Liver (tissue), 9 donors: ENCODE results near the gene TRAF7. TPM values are rescaled to one million over a fixed set of nuclear protein-coding genes. Genes with fewer than 3 reads are reported as not detected.
A peak's percentile ranks its signal among the peaks of the same experiment; 100 is the strongest.

ENCODE experiments used
- DNase-seq: peaks from one replicate; pipeline ENCODE4 v3.0.0-alpha.2; 2017; ENCODE audit warnings: low spot score
- H3K27ac ChIP-seq, 2 donors: one replicate each; pipeline ENCODE4 v1.7.0; 2013; ENCODE audit warnings: inconsistent platforms in 2 of 2, low read length in 2 of 2, control low read depth in 1 of 2, low read depth in 1 of 2, mild to moderate bottlenecking in 1 of 2
- H3K27me3 ChIP-seq, 4 donors: one replicate each; pipeline versions ENCODE4 v1.6.1 to v1.7.0; 2013; ENCODE audit warnings: low read length in 3 of 4, inconsistent platforms in 1 of 4, mild to moderate bottlenecking in 1 of 4, moderate library complexity in 1 of 4; ENCODE audit not compliant: control insufficient read depth in 4 of 4, insufficient read depth in 4 of 4
- H3K36me3 ChIP-seq, 4 donors: one replicate each; pipeline versions ENCODE4 v1.6.1 to v1.7.0; 2013; ENCODE audit warnings: low read length in 3 of 4, mild to moderate bottlenecking in 3 of 4, low read depth in 1 of 4, moderate library complexity in 1 of 4; ENCODE audit not compliant: control insufficient read depth in 4 of 4, insufficient read depth in 3 of 4
- H3K4me1 ChIP-seq, 4 donors: one replicate each; pipeline versions ENCODE4 v1.6.1 to v1.7.0; 2013; ENCODE audit warnings: low read length in 3 of 4, mild to moderate bottlenecking in 3 of 4, moderate library complexity in 1 of 4; ENCODE audit not compliant: control insufficient read depth in 4 of 4, insufficient read depth in 4 of 4
- H3K4me3 ChIP-seq, 3 donors: one replicate each; pipeline versions ENCODE4 v1.6.1 to v1.7.0; 2013; ENCODE audit warnings: low read length in 3 of 3, control low read depth in 1 of 3, low read depth in 1 of 3, mild to moderate bottlenecking in 1 of 3
- H3K9ac ChIP-seq, 2 donors: one replicate each; pipeline ENCODE4 v1.7.0; 2013; ENCODE audit warnings: low read length in 2 of 2, mild to moderate bottlenecking in 2 of 2, moderate library complexity in 2 of 2, control low read depth in 1 of 2, low read depth in 1 of 2
- H3K9me3 ChIP-seq, 4 donors: one replicate each; pipeline versions ENCODE4 v1.6.1 to v1.7.0; 2013; ENCODE audit warnings: low read length in 3 of 4; ENCODE audit not compliant: control insufficient read depth in 4 of 4
- ATF3 ChIP-seq: IDR thresholded peaks from 2 replicates; pipeline ENCODE4 v1.6.1; 2016; ENCODE audit warnings: antibody characterized with exemption
- CTCF ChIP-seq: fragments of 150-350 bp; IDR thresholded peaks from 2 replicates; pipeline ENCODE4 v1.5.1; 2017; ENCODE audit warnings: improper control_type of control experiment, low read depth, low read length; ENCODE audit not compliant: missing input control
- EGR1 ChIP-seq, 2 donors: IDR thresholded peaks; 2 replicates each; pipeline ENCODE4 v1.6.1; 2016 to 2018; ENCODE audit warnings: antibody characterized with exemption in 2 of 2, low read depth in 2 of 2
- FOXA1 ChIP-seq: IDR thresholded peaks from 2 replicates; pipeline ENCODE4 v1.6.1; 2016; ENCODE audit warnings: antibody characterized with exemption
- FOXA2 ChIP-seq: IDR thresholded peaks from 2 replicates; pipeline ENCODE4 v1.6.1; 2016; ENCODE audit warnings: antibody characterized with exemption
- GABPA ChIP-seq, 2 donors: IDR thresholded peaks in 1 of 2; conservative IDR thresholded peaks in 1 of 2; 2 replicates each; pipeline ENCODE4 v1.6.1; 2016; ENCODE audit warnings: antibody characterized with exemption in 2 of 2, mild to moderate bottlenecking in 1 of 2, moderate library complexity in 1 of 2
- HNF4A ChIP-seq, 2 donors: conservative IDR thresholded peaks; 2 replicates each; pipeline ENCODE4 v1.6.1; 2016; ENCODE audit warnings: antibody characterized with exemption in 2 of 2, mild to moderate bottlenecking in 2 of 2
- HNF4G ChIP-seq: IDR thresholded peaks from 2 replicates; pipeline ENCODE4 v1.6.1; 2016; ENCODE audit warnings: antibody characterized with exemption
- JUND ChIP-seq, 2 donors: IDR thresholded peaks; 2 replicates each; pipeline ENCODE4 v1.6.1; 2016; ENCODE audit warnings: antibody characterized with exemption in 2 of 2
- MAX ChIP-seq: IDR thresholded peaks from 2 replicates; pipeline ENCODE4 v1.6.1; 2016; ENCODE audit warnings: antibody characterized with exemption
- NR2F2 ChIP-seq: IDR thresholded peaks from 2 replicates; pipeline ENCODE4 v1.6.1; 2016; ENCODE audit warnings: antibody characterized with exemption
- RAD21 ChIP-seq, 2 donors: IDR thresholded peaks; 2 replicates each; pipeline ENCODE4 v1.6.1; 2016; ENCODE audit warnings: antibody characterized with exemption in 2 of 2, mild to moderate bottlenecking in 2 of 2
- RXRA ChIP-seq, 2 donors: IDR thresholded peaks; 2 replicates each; pipeline ENCODE4 v1.6.1; 2017 to 2018; ENCODE audit warnings: antibody characterized with exemption in 2 of 2, mild to moderate bottlenecking in 1 of 2
- SP1 ChIP-seq: IDR thresholded peaks from 2 replicates; pipeline ENCODE4 v1.6.1; 2018; ENCODE audit warnings: antibody characterized with exemption, mild to moderate bottlenecking
- TAF1 ChIP-seq: conservative IDR thresholded peaks from 2 replicates; pipeline ENCODE4 v1.6.1; 2016; ENCODE audit warnings: antibody characterized with exemption, mild to moderate bottlenecking
- YY1 ChIP-seq: IDR thresholded peaks from 2 replicates; pipeline ENCODE4 v1.6.1; 2016; ENCODE audit warnings: antibody characterized with exemption, mild to moderate bottlenecking
- WGBS: extraction: QIAGEN DNeasy Blood & Tissue Kit; methylation state at CpG from one replicate; pipeline ENCODE4 v1.1.7; 2013; 5-methylcytosine and 5-hydroxymethylcytosine counted together
- polyA plus RNA-seq, 2 donors: library from polyadenylated mRNA; stranded (reverse) in 1 of 2; unstranded in 1 of 2; fragments of 200-250 nt in 1 of 2; fragments of >200 nt in 1 of 2; fragmentation: Nextera tagmentation in 1 of 2; extraction: Ambion mirVana in 1 of 2; gene quantifications; one replicate each; pipeline versions ENCODE4 v1.2.1 to v1.2.3, GENCODE V29; 2013 to 2015
- total RNA-seq, 2 donors: library from RNA; depleted of rRNA; stranded (reverse); fragments of >200 nt; gene quantifications; one replicate each; pipeline ENCODE4 v1.2.3, GENCODE V29; 2014
- donor health status: healthy.
- donor health status: healthy.
- donor health status: healthy.
- donor health status: healthy.
- donor health status: healthy.

TRAF7 gene
- total and polyA plus RNA-seq, 4 donors, result 14.7 to 36.6 (median 34.0) TPM

GRCh38 chr16:2205104-2205966 lies 49.8 kb downstream of the TRAF7 start, which contains the start of gene MLST8:
Gene MLST8, plus strand, starts transcription at chr16:2205454. Its CDS starts 632 bp downstream, at chr16:2206086.
- H3K4me3 ChIP-seq, result peak within 1 kb of the TSS; percentile 50 to 85 (median 76)
- DNase-seq, result peak; percentile 93
- H3K9ac ChIP-seq, result peak within 1 kb of the TSS; percentile 12 to 74
- H3K36me3 ChIP-seq, result peaks cover 0 to 21% (median 6%) of the 10 kb centered on the region in 4 donors
- under 1% methylated on average over 93 of the region's 93 CpGs for WGBS
- peaks cover 4 to 19% (median 10%) of the 10 kb centered on the region in 4 donors for H3K4me1 ChIP-seq
- TF ChIP-seq RAD21 (IDR thresholded peaks at IDR 0.05) (no peak), NR2F2 (peak; percentile 52), YY1 (peak; percentile 84), SP1 (peak; percentile 45), GABPA (IDR thresholded peaks at IDR 0.05 in 1 of 2, conservative IDR thresholded peaks at IDR 0.05 in 1 of 2) (peak in 1 of 2 donors; percentile 59)
- H3K27me3 ChIP-seq, result no peaks in the 10 kb centered on the region
- no peaks in the 10 kb centered on the region for H3K9me3 ChIP-seq
- H3K27ac ChIP-seq, result peak within 1 kb of the TSS; percentile 80 to 98

GRCh38 chr16:2205967-2206313 lies 50.4 kb downstream of the TRAF7 start:
- Histone ChIP-seq H3K4me3 (peak overlapping the region; percentile 50 to 80 (median 76)), H3K27me3 (no peaks in the 10 kb centered on the region), H3K9me3 (no peaks in the 10 kb centered on the region), H3K27ac (peak overlapping the region; percentile 80 to 98), H3K4me1 (peaks cover 4 to 19% (median 10%) of the 10 kb centered on the region in 4 donors), H3K9ac (peak overlapping the region in 1 of 2 donors; percentile 74), H3K36me3 (peaks cover 0 to 21% (median 6%) of the 10 kb centered on the region in 4 donors)
- WGBS, result 11% methylated on average over 16 of the region's 16 CpGs
- TF ChIP-seq HNF4A (conservative IDR thresholded peaks at IDR 0.05), result no peak
- TF ChIP-seq CTCF, result no peak
- no peak for TF ChIP-seq MAX
- TF ChIP-seq SP1, result no peak
- no peak for TF ChIP-seq GABPA (IDR thresholded peaks at IDR 0.05 in 1 of 2, conservative IDR thresholded peaks at IDR 0.05 in 1 of 2)
- TF ChIP-seq ATF3, result no peak
- no peak for TF ChIP-seq HNF4G
- no peak for TF ChIP-seq RAD21 (IDR thresholded peaks at IDR 0.05)
- TF ChIP-seq RXRA (IDR thresholded peaks at IDR 0.05), result no peak
- no peak for TF ChIP-seq NR2F2
- no peak for TF ChIP-seq YY1
- no peak for TF ChIP-seq FOXA1
- TF ChIP-seq FOXA2, result no peak
- no peak for TF ChIP-seq JUND (IDR thresholded peaks at IDR 0.05)
- no peak for DNase-seq

GRCh38 chr16:2206420-2206779 lies 50.8 kb downstream of the TRAF7 start:
- WGBS, result 84% methylated on average over 18 of the region's 18 CpGs
- Histone ChIP-seq H3K9ac (peak overlapping the region in 1 of 2 donors; percentile 74), H3K27ac (peak overlapping the region; percentile 80 to 98)
- TF ChIP-seq GABPA (IDR thresholded peaks at IDR 0.05 in 1 of 2, conservative IDR thresholded peaks at IDR 0.05 in 1 of 2), result no peak
- no peak for TF ChIP-seq HNF4G
- TF ChIP-seq CTCF, result no peak
- TF ChIP-seq TAF1, result no peak
- no peak for TF ChIP-seq ATF3
- no peak for TF ChIP-seq NR2F2
- TF ChIP-seq RAD21 (IDR thresholded peaks at IDR 0.05), result no peak
- TF ChIP-seq EGR1 (IDR thresholded peaks at IDR 0.05; ENCODE audit: low read depth in 2 of 2), result no peak
- no peak for TF ChIP-seq SP1
- no peak for TF ChIP-seq JUND (IDR thresholded peaks at IDR 0.05)
- TF ChIP-seq MAX, result no peak
- no peak for TF ChIP-seq FOXA1
- TF ChIP-seq FOXA2, result no peak
- no peak for TF ChIP-seq HNF4A (conservative IDR thresholded peaks at IDR 0.05)

More at GRCh38 chr16:2206420-2206779, 50.8 kb downstream of the TRAF7 start:
- Histone ChIP-seq H3K4me1 (peaks cover 4 to 19% (median 10%) of the 10 kb centered on the region in 4 donors), H3K27me3 (no peaks in the 10 kb centered on the region), H3K4me3 (peak overlapping the region in 2 of 3 donors; percentile 50 to 76), H3K36me3 (peaks cover 0 to 21% (median 6%) of the 10 kb centered on the region in 4 donors), H3K9me3 (no peaks in the 10 kb centered on the region)
- no peak for DNase-seq
